Measurements from ENCODE around the gene MAN2B2.

The MAN2B2 gene

DNA sequence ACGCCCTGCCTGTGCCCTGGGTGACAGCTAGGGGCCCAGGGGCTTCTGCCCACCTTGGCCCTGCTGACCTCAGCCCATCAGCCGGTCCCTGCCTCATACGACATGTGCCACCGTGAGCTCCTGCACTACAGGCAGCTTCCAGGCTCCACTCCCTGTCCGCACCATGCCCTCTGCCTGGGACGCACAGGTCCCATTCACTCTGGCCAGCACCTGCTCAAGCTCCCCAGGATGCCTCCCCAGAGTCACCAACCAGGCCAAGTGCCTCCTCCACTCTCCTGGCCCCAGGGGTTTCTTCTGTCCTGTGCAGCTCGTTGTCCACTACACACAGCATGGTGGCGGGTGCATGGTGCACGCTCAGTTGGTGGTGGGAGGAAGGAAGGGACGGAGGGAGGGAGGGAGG is 45.3 kb downstream of the MAN2B2 start:
- no peak for TF ChIP-seq EZH2phosphoT487 (conservative IDR thresholded peaks at IDR 0.05; ENCODE audit: low read length)
- TF ChIP-seq, protein P1, sequence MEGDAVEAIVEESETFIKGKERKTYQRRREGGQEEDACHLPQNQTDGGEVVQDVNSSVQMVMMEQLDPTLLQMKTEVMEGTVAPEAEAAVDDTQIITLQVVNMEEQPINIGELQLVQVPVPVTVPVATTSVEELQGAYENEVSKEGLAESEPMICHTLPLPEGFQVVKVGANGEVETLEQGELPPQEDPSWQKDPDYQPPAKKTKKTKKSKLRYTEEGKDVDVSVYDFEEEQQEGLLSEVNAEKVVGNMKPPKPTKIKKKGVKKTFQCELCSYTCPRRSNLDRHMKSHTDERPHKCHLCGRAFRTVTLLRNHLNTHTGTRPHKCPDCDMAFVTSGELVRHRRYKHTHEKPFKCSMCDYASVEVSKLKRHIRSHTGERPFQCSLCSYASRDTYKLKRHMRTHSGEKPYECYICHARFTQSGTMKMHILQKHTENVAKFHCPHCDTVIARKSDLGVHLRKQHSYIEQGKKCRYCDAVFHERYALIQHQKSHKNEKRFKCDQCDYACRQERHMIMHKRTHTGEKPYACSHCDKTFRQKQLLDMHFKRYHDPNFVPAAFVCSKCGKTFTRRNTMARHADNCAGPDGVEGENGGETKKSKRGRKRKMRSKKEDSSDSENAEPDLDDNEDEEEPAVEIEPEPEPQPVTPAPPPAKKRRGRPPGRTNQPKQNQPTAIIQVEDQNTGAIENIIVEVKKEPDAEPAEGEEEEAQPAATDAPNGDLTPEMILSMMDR (IDR thresholded peaks at IDR 0.05; ENCODE audit: insufficient read depth, low read length, poor library complexity, severe bottlenecking), result no peak
- H3K9me2 ChIP-seq (replicated peaks; ENCODE audit: insufficient read depth, low read length), result no peaks in the 10 kb centered on the region
- no peak overlapping the region for H2AFZ ChIP-seq (ENCODE audit: low read depth, low read length, severe bottlenecking)
- H3K4me2 ChIP-seq (ENCODE audit: low read depth, low read length, poor library complexity, severe bottlenecking), result no peak overlapping the region
- H3K9ac ChIP-seq (ENCODE audit: low read length), result no peak overlapping the region
- H4K20me1 ChIP-seq (ENCODE audit: low read depth, low read length), result no peaks in the 10 kb centered on the region
- no peaks in the 10 kb centered on the region for H3K36me3 ChIP-seq (ENCODE audit: low read length)
- H3K27ac ChIP-seq (ENCODE audit: low read depth, low read length), result no peak overlapping the region
- no peaks in the 10 kb centered on the region for H3K27me3 ChIP-seq (ENCODE audit: low read length)
- no peaks in the 10 kb centered on the region for H3K79me2 ChIP-seq (ENCODE audit: insufficient read depth, low read length)
- H3K4me3 ChIP-seq (ENCODE audit: insufficient read depth, low read length, poor library complexity, severe bottlenecking), result no peak overlapping the region
- H3K9me3 ChIP-seq (ENCODE audit: insufficient read depth, low read length), result no peaks in the 10 kb centered on the region
- H3F3A ChIP-seq (ENCODE audit: insufficient read depth), result no peaks in the 10 kb centered on the region

DNA sequence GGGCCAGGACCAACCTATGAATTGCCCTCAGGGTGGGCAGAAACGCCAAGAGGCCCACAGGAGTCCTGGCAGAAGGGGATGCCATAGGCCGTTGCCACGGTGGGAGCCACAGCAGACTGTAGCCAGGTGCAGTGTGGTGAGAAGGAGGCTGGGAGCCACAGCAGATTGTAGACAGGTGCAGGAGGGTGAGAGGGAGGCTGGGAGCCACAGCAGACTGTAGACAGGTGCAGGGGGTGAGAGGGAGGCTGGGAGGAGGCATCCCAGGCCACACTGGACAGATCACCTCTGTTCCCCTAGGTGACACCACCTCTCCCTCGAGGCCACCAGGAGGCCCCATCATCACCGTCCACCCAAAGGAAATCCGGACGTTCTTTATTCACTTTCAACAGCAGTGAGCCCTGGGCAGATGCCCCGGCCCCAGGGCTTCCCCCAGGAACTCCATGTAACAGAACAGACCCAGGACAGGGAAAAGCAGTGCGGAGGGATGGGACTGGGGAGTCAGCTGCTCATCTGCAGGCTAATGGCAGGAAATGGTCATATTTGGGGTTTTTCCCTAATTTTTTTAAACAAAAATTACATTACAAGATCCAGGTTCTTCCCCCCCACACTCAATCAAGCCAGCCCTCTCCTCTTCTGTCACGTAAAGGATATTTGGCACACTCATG is 46.0 kb downstream of the MAN2B2 start:
- no peaks in the 10 kb centered on the region for H3K27me3 ChIP-seq (ENCODE audit: low read length)
- no peak overlapping the region for H3K9ac ChIP-seq (ENCODE audit: low read length)
- no peaks in the 10 kb centered on the region for H3K9me2 ChIP-seq (replicated peaks; ENCODE audit: insufficient read depth, low read length)
- no peaks in the 10 kb centered on the region for H3F3A ChIP-seq (ENCODE audit: insufficient read depth)
- no peak overlapping the region for H2AFZ ChIP-seq (ENCODE audit: low read depth, low read length, severe bottlenecking)
- H4K20me1 ChIP-seq (ENCODE audit: low read depth, low read length), result no peaks in the 10 kb centered on the region
- H3K36me3 ChIP-seq (ENCODE audit: low read length), result no peaks in the 10 kb centered on the region
- no peak for TF ChIP-seq EZH2phosphoT487 (conservative IDR thresholded peaks at IDR 0.05; ENCODE audit: low read length)
- TF ChIP-seq, protein P1 (IDR thresholded peaks at IDR 0.05; ENCODE audit: insufficient read depth, low read length, poor library complexity, severe bottlenecking), result no peak
- no peak overlapping the region for H3K4me3 ChIP-seq (ENCODE audit: insufficient read depth, low read length, poor library complexity, severe bottlenecking)
- H3K79me2 ChIP-seq (ENCODE audit: insufficient read depth, low read length), result no peaks in the 10 kb centered on the region
- no peak overlapping the region for H3K27ac ChIP-seq (ENCODE audit: low read depth, low read length)
- no peaks in the 10 kb centered on the region for H3K9me3 ChIP-seq (ENCODE audit: insufficient read depth, low read length)
- H3K4me2 ChIP-seq (ENCODE audit: low read depth, low read length, poor library complexity, severe bottlenecking), result no peak overlapping the region

GRCh38 chr4:6621556-6621927 is 46.6 kb downstream of the MAN2B2 start:
- Histone ChIP-seq H3K9ac (ENCODE audit: low read length) (no peak overlapping the region), H3K27me3 (ENCODE audit: low read length) (no peaks in the 10 kb centered on the region), H3K27ac (ENCODE audit: low read depth, low read length) (no peak overlapping the region), H2AFZ (ENCODE audit: low read depth, low read length, severe bottlenecking) (no peak overlapping the region), H3K4me2 (ENCODE audit: low read depth, low read length, poor library complexity, severe bottlenecking) (no peak overlapping the region), H3K4me3 (ENCODE audit: insufficient read depth, low read length, poor library complexity, severe bottlenecking) (no peak overlapping the region), H3K9me2 (replicated peaks; ENCODE audit: insufficient read depth, low read length) (no peaks in the 10 kb centered on the region), H4K20me1 (ENCODE audit: low read depth, low read length) (no peaks in the 10 kb centered on the region), H3K9me3 (ENCODE audit: insufficient read depth, low read length) (no peaks in the 10 kb centered on the region), H3F3A (ENCODE audit: insufficient read depth) (no peaks in the 10 kb centered on the region), H3K36me3 (ENCODE audit: low read length) (no peaks in the 10 kb centered on the region), H3K79me2 (ENCODE audit: insufficient read depth, low read length) (no peaks in the 10 kb centered on the region)
- TF ChIP-seq, protein P1 (IDR thresholded peaks at IDR 0.05; ENCODE audit: insufficient read depth, low read length, poor library complexity, severe bottlenecking), result no peak
- no peak for TF ChIP-seq EZH2phosphoT487 (conservative IDR thresholded peaks at IDR 0.05; ENCODE audit: low read length)
